GM15510 (cell line): ENCODE results near the gene GBE1.

Experiments
- POLR2A ChIP-seq: IDR thresholded peaks from 3 replicates; pipeline ENCODE4 v1.6.1; 2011; ENCODE audit warnings: borderline replicate concordance; ENCODE audit not compliant: insufficient read length; ENCODE audit errors: extremely low read depth

GBE1 gene

GRCh38 chr3:81728766-81729544 lies 32.5 kb downstream of the GBE1 start:
- no peak for TF ChIP-seq POLR2A

GRCh38 chr3:81726735-81727134 lies 34.7 kb downstream of the GBE1 start:
- TF ChIP-seq POLR2A: no peak

DNA sequence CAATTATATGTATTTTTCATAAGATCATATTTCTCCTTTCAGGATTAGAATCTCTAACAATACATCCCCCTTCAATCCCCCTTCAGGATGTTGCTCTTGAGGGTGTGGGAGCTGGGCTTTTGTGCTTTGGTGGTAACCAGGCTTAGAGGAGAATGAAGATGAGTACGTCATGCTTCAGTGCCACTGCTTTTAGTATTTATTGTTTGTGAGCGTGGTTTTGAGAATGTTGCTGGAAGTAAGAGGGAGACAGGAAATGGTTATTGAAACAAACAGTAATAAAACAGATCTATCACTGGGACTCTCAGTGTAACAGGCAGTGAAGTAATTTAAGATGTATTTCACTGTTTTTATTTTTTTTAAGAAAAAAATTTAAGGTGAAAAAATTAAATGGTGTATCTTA lies 35.3 kb downstream of the GBE1 start:
- no peak for TF ChIP-seq POLR2A

GRCh38 chr3:81723732-81724313 lies 37.6 kb downstream of the GBE1 start:
- no peak for TF ChIP-seq POLR2A

- TF ChIP-seq POLR2A: no peak
Observed at GRCh38 chr3:81718311-81718710, 43.1 kb downstream of the GBE1 start.

GRCh38 chr3:81716870-81717509 lies 44.5 kb downstream of the GBE1 start:
- no peak for TF ChIP-seq POLR2A

GRCh38 chr3:81713031-81713430 lies 48.4 kb downstream of the GBE1 start:
- no peak for TF ChIP-seq POLR2A

GRCh38 chr3:81709606-81710005 lies 51.8 kb downstream of the GBE1 start:
- TF ChIP-seq POLR2A: no peak

GRCh38 chr3:81707996-81708395 lies 53.4 kb downstream of the GBE1 start:
- no peak for TF ChIP-seq POLR2A

GRCh38 chr3:81702126-81702525 lies 59.3 kb downstream of the GBE1 start:
- TF ChIP-seq POLR2A: no peak

DNA sequence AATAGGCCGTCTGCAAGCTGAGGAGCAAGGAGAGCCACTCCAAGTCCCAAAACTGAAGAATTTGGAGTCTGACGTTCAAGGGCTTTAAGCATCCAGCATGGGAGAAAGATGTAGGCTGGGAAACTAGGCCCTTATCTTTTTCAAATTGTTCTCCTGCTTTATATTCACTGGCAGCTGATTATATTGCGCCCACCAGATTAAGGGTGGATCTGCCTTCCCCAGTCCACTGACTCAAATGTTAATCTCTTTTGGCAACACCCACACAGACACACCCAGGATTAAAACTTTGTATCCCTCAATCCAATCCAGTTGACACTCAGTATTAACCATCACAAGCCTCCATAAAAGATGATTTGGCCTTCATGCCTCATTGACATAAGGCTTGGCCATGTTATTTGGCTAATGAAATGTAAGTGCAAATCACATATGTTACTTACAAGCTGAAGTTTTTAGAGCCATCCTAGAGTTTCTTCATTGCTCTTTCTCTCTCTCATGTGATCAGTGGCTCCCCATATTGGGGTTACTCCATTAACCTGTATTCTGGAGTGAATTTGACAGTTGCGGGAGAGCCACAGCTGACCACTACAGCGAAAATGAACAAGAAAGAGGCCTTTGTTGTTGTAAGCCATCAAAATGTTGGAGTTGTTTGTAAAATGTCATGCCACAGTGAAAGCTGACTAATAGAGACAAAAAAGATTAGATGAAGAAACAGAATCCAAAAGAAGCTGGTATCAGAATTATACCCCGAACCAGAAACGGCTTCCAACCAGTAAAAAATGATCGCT lies 61.7 kb downstream of the GBE1 start:
- TF ChIP-seq POLR2A: no peak

GRCh38 chr3:81696090-81696489 lies 65.4 kb downstream of the GBE1 start:
- no peak for TF ChIP-seq POLR2A

DNA sequence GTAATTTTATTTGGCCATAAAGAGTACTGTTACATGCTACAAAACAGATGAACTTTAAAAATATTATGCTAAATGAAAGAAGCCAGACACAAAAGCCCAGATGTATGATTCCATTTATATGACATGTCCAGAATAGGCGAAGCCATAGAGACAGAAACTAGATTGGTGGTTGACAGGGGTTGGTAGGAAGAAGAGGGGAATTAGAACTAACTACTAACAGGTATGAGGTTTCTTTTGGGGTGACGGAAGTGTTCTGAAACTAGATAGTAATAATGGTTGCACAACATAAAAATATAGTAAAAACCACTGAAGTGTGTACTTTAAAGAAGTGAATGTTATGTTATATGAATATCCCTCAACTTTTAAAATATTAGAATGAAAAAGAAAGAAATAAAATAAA lies 66.1 kb downstream of the GBE1 start:
- no peak for TF ChIP-seq POLR2A

DNA sequence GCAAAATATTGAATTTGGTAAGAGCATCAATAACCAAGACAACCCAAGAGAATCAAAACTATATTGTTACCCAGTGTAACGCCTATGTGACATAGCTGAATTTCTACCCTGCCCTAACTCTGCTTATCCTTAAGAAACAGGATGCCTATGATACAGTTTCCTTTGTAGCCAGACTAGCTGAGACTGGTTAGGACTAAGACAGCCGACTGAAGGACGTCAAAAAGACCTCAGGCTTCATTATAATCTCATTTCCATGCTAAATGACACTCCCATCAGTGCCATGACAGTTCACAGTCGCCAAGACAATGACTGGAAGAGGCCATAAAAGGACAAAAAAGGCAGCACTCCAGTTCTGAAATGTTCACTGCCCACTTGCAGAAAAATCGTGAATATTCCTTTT lies 66.8 kb downstream of the GBE1 start:
- no peak for TF ChIP-seq POLR2A

DNA sequence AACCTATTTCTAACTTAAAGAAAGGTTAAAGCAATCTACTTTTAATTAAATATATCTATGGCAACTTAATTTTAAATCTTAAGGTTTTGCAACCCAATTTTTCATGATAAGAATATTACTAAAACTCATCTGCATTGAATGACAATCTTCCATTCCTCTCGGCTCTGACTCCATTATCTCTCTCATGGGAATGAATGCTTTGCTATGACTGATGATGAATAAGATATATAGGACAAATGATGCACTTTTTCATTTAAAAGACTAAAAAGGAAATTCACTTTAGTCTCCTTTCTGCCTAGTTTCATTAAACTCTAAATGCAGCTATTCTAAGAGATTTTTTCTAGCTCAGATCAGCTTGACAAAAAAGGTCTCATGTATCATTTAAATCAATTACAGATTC lies 68.7 kb downstream of the GBE1 start:
- TF ChIP-seq POLR2A: no peak

GRCh38 chr3:81689617-81690016 lies 71.8 kb downstream of the GBE1 start:
- no peak for TF ChIP-seq POLR2A

- no peak for TF ChIP-seq POLR2A
Observed at GRCh38 chr3:81684751-81685395, 76.6 kb downstream of the GBE1 start.
